Natural killer cell treated with Interleukin-12 subunit alpha and Interleukin-12 subunit beta and Interleukin-15 and Interleukin-18, amount 100 ng/mL, for 72 hours (primary cell): Measurements from ENCODE around the gene RNLS. TPM values are rescaled to one million over a fixed set of nuclear protein-coding genes. Genes with fewer than 3 reads are reported as not detected.
A peak's percentile ranks its signal among the peaks of the same experiment; 100 is the strongest.

ENCODE experiments used
- ATAC-seq, 2 donors: fragments of 150-1000 bp; cut with Tn5 transposase in 1 of 2; sonication (Bioruptor Pico), chemical (Tn5 transposase) in 1 of 2; 2 replicates each; pipeline ENCODE4 v1.10.0; 2021
- DNase-seq: peaks from one replicate; pipeline ENCODE4 v3.0.0; 2022; ENCODE audit warnings: low spot score
- H3K27ac Mint-ChIP-seq, 2 donors: 1 replicate in 1 of 2; 2 replicates in 1 of 2; pipeline ENCODE4 v1.8.0; 2022; ENCODE audit warnings: mixed read lengths in 2 of 2, mild to moderate bottlenecking in 1 of 2, moderate library complexity in 1 of 2
- H3K27me3 Mint-ChIP-seq, 2 donors: 1 replicate in 1 of 2; 2 replicates in 1 of 2; pipeline ENCODE4 v1.8.0; 2022; ENCODE audit warnings: mixed read lengths in 2 of 2
- H3K36me3 Mint-ChIP-seq: one replicate; pipeline ENCODE4 v1.8.0; 2022; ENCODE audit warnings: mixed read lengths
- H3K4me1 Mint-ChIP-seq, 2 donors: 1 replicate in 1 of 2; 2 replicates in 1 of 2; pipeline ENCODE4 v1.8.0; 2022; ENCODE audit warnings: low read depth in 2 of 2, mixed read lengths in 2 of 2, mild to moderate bottlenecking in 1 of 2
- H3K4me3 Mint-ChIP-seq: one replicate; pipeline ENCODE4 v1.8.0; 2022; ENCODE audit warnings: mixed read lengths
- H3K9me3 Mint-ChIP-seq: 2 replicates; pipeline ENCODE4 v1.8.0; 2022; ENCODE audit warnings: mixed read lengths
- total RNA-seq, 2 donors: library from RNA; stranded (reverse); gene quantifications; one replicate each; pipeline ENCODE4 v1.2.3, GENCODE V29; 2022

Gene RNLS
- total RNA-seq, 2 donors from 2014 or later = 2.4 to 2.9 TPM

GRCh38 chr10:88386204-88386788, 196.8 kb downstream of the RNLS start:
- no peak for DNase-seq
- H3K4me1 Mint-ChIP-seq = peaks cover 11 to 12% of the 10 kb centered on the region in 2 donors
- ATAC-seq = no peak
- no peaks in the 10 kb centered on the region for H3K36me3 Mint-ChIP-seq
- no peak overlapping the region for H3K27ac Mint-ChIP-seq
- H3K9me3 Mint-ChIP-seq = no peaks in the 10 kb centered on the region
- H3K27me3 Mint-ChIP-seq = no peaks in the 10 kb centered on the region
- H3K4me3 Mint-ChIP-seq = peak overlapping the region; percentile 15

GRCh38 chr10:88385601-88386203, 197.4 kb downstream of the RNLS start:
- H3K27ac Mint-ChIP-seq = no peak overlapping the region

GRCh38 chr10:88383276-88383675, 199.8 kb downstream of the RNLS start:
- no peak overlapping the region for H3K27ac Mint-ChIP-seq

More at GRCh38 chr10:88385601-88386203, 197.4 kb downstream of the RNLS start:
- H3K4me1 Mint-ChIP-seq = peaks cover 11 to 12% of the 10 kb centered on the region in 2 donors
- H3K4me3 Mint-ChIP-seq = peak overlapping the region; percentile 33
- DNase-seq (no peak), ATAC-seq (peak; percentile 64)
- no peaks in the 10 kb centered on the region for H3K36me3 Mint-ChIP-seq
- peaks cover 0 to 2% of the 10 kb centered on the region in 2 donors for H3K27me3 Mint-ChIP-seq
- H3K9me3 Mint-ChIP-seq = no peaks in the 10 kb centered on the region

GRCh38 chr10:88382699-88383098, 200.4 kb downstream of the RNLS start:
- no peak overlapping the region for H3K4me3 Mint-ChIP-seq
- ATAC-seq (no peak), DNase-seq (no peak)
- no peak overlapping the region for H3K27ac Mint-ChIP-seq
- peaks cover 7 to 11% of the 10 kb centered on the region in 2 donors for H3K4me1 Mint-ChIP-seq
- H3K27me3 Mint-ChIP-seq = peaks cover 0 to 2% of the 10 kb centered on the region in 2 donors
- H3K36me3 Mint-ChIP-seq = no peaks in the 10 kb centered on the region
- no peaks in the 10 kb centered on the region for H3K9me3 Mint-ChIP-seq

More at GRCh38 chr10:88383276-88383675, 199.8 kb downstream of the RNLS start:
- H3K36me3 Mint-ChIP-seq = no peaks in the 10 kb centered on the region
- H3K27me3 Mint-ChIP-seq = peaks cover 0 to 2% of the 10 kb centered on the region in 2 donors
- no peak overlapping the region for H3K4me3 Mint-ChIP-seq
- DNase-seq = no peak
- H3K9me3 Mint-ChIP-seq = no peaks in the 10 kb centered on the region
- peaks cover 7 to 11% of the 10 kb centered on the region in 2 donors for H3K4me1 Mint-ChIP-seq
- ATAC-seq = no peak

GRCh38 chr10:88379575-88379974, 203.5 kb downstream of the RNLS start:
- Mint-ChIP-seq H3K36me3 (no peaks in the 10 kb centered on the region), H3K4me3 (no peak overlapping the region), H3K27me3 (peaks cover 0 to 2% of the 10 kb centered on the region in 2 donors), H3K27ac (no peak overlapping the region), H3K9me3 (no peaks in the 10 kb centered on the region), H3K4me1 (no peaks in the 10 kb centered on the region)
- ATAC-seq (peak in 1 of 2 donors; percentile 36), DNase-seq (no peak)

GRCh38 chr10:88377510-88377909, 205.6 kb downstream of the RNLS start:
- H3K27ac Mint-ChIP-seq = no peak overlapping the region
- no peak overlapping the region for H3K4me3 Mint-ChIP-seq
- DNase-seq (no peak), ATAC-seq (no peak)
- H3K4me1 Mint-ChIP-seq = no peaks in the 10 kb centered on the region
- H3K27me3 Mint-ChIP-seq = peaks cover 0 to 2% of the 10 kb centered on the region in 2 donors
- no peaks in the 10 kb centered on the region for H3K9me3 Mint-ChIP-seq
- H3K36me3 Mint-ChIP-seq = no peaks in the 10 kb centered on the region

- Mint-ChIP-seq H3K27me3 (no peaks in the 10 kb centered on the region), H3K4me1 (no peaks in the 10 kb centered on the region), H3K36me3 (no peaks in the 10 kb centered on the region), H3K4me3 (no peak overlapping the region), H3K27ac (no peak overlapping the region), H3K9me3 (no peaks in the 10 kb centered on the region)
- no peak for DNase-seq
- no peak for ATAC-seq
These were observed 208.5 kb downstream of the RNLS start for GRCh38 chr10:88374392-88375175.

- Mint-ChIP-seq H3K4me1 (no peaks in the 10 kb centered on the region), H3K36me3 (no peaks in the 10 kb centered on the region), H3K27ac (no peak overlapping the region), H3K9me3 (no peaks in the 10 kb centered on the region), H3K27me3 (no peaks in the 10 kb centered on the region), H3K4me3 (no peak overlapping the region)
- no peak for DNase-seq
- no peak for ATAC-seq
These were observed 210.1 kb downstream of the RNLS start for GRCh38 chr10:88372881-88373592.

GRCh38 chr10:88372051-88372715, 210.9 kb downstream of the RNLS start:
- Mint-ChIP-seq H3K36me3 (no peaks in the 10 kb centered on the region), H3K4me1 (no peaks in the 10 kb centered on the region), H3K9me3 (no peaks in the 10 kb centered on the region), H3K4me3 (no peak overlapping the region), H3K27ac (no peak overlapping the region), H3K27me3 (no peaks in the 10 kb centered on the region)
- DNase-seq (no peak), ATAC-seq (no peak)

GRCh38 chr10:88370713-88371112, 212.4 kb downstream of the RNLS start:
- H3K4me3 Mint-ChIP-seq = no peak overlapping the region
- DNase-seq = no peak

GRCh38 chr10:88366772-88367171, 216.3 kb downstream of the RNLS start:
- Mint-ChIP-seq H3K27me3 (no peaks in the 10 kb centered on the region), H3K4me1 (no peaks in the 10 kb centered on the region), H3K4me3 (no peak overlapping the region), H3K36me3 (no peaks in the 10 kb centered on the region), H3K9me3 (no peaks in the 10 kb centered on the region), H3K27ac (no peak overlapping the region)
- no peak for ATAC-seq
- no peak for DNase-seq

More at GRCh38 chr10:88370713-88371112, 212.4 kb downstream of the RNLS start:
- Mint-ChIP-seq H3K27me3 (no peaks in the 10 kb centered on the region), H3K27ac (no peak overlapping the region), H3K9me3 (no peaks in the 10 kb centered on the region), H3K36me3 (no peaks in the 10 kb centered on the region), H3K4me1 (no peaks in the 10 kb centered on the region)
- ATAC-seq = no peak

GRCh38 chr10:88361995-88362807, 220.9 kb downstream of the RNLS start:
- DNase-seq (no peak), ATAC-seq (no peak)

GRCh38 chr10:88361494-88361893, 221.6 kb downstream of the RNLS start:
- no peaks in the 10 kb centered on the region for H3K36me3 Mint-ChIP-seq

More at GRCh38 chr10:88361995-88362807, 220.9 kb downstream of the RNLS start:
- no peaks in the 10 kb centered on the region for H3K4me1 Mint-ChIP-seq
- no peaks in the 10 kb centered on the region for H3K9me3 Mint-ChIP-seq
- H3K4me3 Mint-ChIP-seq = no peak overlapping the region
- no peak overlapping the region for H3K27ac Mint-ChIP-seq
- H3K36me3 Mint-ChIP-seq = no peaks in the 10 kb centered on the region
- H3K27me3 Mint-ChIP-seq = no peaks in the 10 kb centered on the region

More at GRCh38 chr10:88361494-88361893, 221.6 kb downstream of the RNLS start:
- no peaks in the 10 kb centered on the region for H3K4me1 Mint-ChIP-seq
- no peaks in the 10 kb centered on the region for H3K27me3 Mint-ChIP-seq
- no peak for DNase-seq
- H3K27ac Mint-ChIP-seq = no peak overlapping the region
- no peaks in the 10 kb centered on the region for H3K9me3 Mint-ChIP-seq
- no peak overlapping the region for H3K4me3 Mint-ChIP-seq
- ATAC-seq = no peak
